Neuronal stem cell (in vitro differentiated cells): ENCODE results near the gene AJUBA.
"Not testable (repeated sequence)": the region's sequence is repeated elsewhere in the genome, so short reads cannot be mapped to it uniquely, and the experiment has no call there.

ENCODE experiments used
- DNase-seq: peaks from one replicate; pipeline ENCODE4 v3.0.0-alpha.2; 2013; ENCODE audit warnings: low spot score
- H2AFZ ChIP-seq: one replicate; pipeline ENCODE4 v1.6.1; 2013; ENCODE audit warnings: mild to moderate bottlenecking, low read length, inconsistent platforms
- H2AK5ac ChIP-seq: 2 replicates; pipeline ENCODE4 v1.6.1; 2013; ENCODE audit warnings: low read depth, mild to moderate bottlenecking, inconsistent platforms, low read length, moderate library complexity, mixed read lengths
- H2BK120ac ChIP-seq: 2 replicates; pipeline ENCODE4 v1.6.1; 2013; ENCODE audit warnings: low read depth, mild to moderate bottlenecking, inconsistent platforms, low read length, moderate library complexity, mixed read lengths
- H2BK12ac ChIP-seq: one replicate; pipeline ENCODE4 v1.6.1; 2013; ENCODE audit warnings: low read length, inconsistent platforms
- H2BK15ac ChIP-seq: 2 replicates; pipeline ENCODE4 v1.6.1; 2013; ENCODE audit warnings: mild to moderate bottlenecking, low read length, inconsistent platforms, mixed read lengths
- H2BK5ac ChIP-seq: one replicate; pipeline ENCODE4 v1.6.1; 2013; ENCODE audit warnings: inconsistent platforms, mild to moderate bottlenecking, low read length, moderate library complexity
- H3K14ac ChIP-seq: one replicate; pipeline ENCODE4 v1.6.1; 2013; ENCODE audit warnings: low read length, inconsistent platforms
- H3K18ac ChIP-seq: 2 replicates; pipeline ENCODE4 v1.6.1; 2013; ENCODE audit warnings: low read length, inconsistent platforms
- H3K23ac ChIP-seq: 2 replicates; pipeline ENCODE4 v1.6.1; 2013; ENCODE audit warnings: low read depth, mild to moderate bottlenecking, mixed read lengths, low read length, inconsistent platforms; ENCODE audit not compliant: poor library complexity
- H3K27ac ChIP-seq: replicated peaks from 3 replicates; pipeline ENCODE4 v1.5.1; 2013; ENCODE audit warnings: low read length, inconsistent platforms
- H3K27me3 ChIP-seq, 3 experiments: 2 replicates each; pipeline ENCODE4 v1.6.1; 2013; ENCODE audit warnings: low read length in 3 of 3, mild to moderate bottlenecking in 2 of 3, inconsistent platforms in 1 of 3, low read depth in 1 of 3, mixed read lengths in 1 of 3, moderate library complexity in 1 of 3; ENCODE audit not compliant: control insufficient read depth in 3 of 3, insufficient read depth in 3 of 3
- H3K36me3 ChIP-seq, 2 donors: replicated peaks in 1 of 2; 2 replicates each; pipeline ENCODE4 v1.6.1; 2013; ENCODE audit warnings: low read length in 2 of 2; ENCODE audit not compliant: control insufficient read depth in 2 of 2, insufficient read depth in 2 of 2
- H3K4ac ChIP-seq: 2 replicates; pipeline ENCODE4 v1.6.1; 2013; ENCODE audit warnings: inconsistent platforms, mild to moderate bottlenecking, low read length, moderate library complexity
- H3K4me1 ChIP-seq, 2 donors: 1 replicate in 1 of 2; 2 replicates in 1 of 2; pipeline ENCODE4 v1.6.1; 2013; ENCODE audit warnings: low read length in 2 of 2, low read depth in 1 of 2; ENCODE audit not compliant: control insufficient read depth in 2 of 2, insufficient read depth in 1 of 2
- H3K4me2 ChIP-seq: one replicate; pipeline ENCODE4 v1.6.1; 2013; ENCODE audit warnings: mild to moderate bottlenecking, low read length, inconsistent platforms; ENCODE audit not compliant: insufficient read depth, poor library complexity, severe bottlenecking
- H3K4me3 ChIP-seq, 2 donors: 2 replicates each; pipeline ENCODE4 v1.5.1; 2013; ENCODE audit warnings: low read length in 2 of 2, mild to moderate bottlenecking in 2 of 2, inconsistent platforms in 1 of 2, moderate library complexity in 1 of 2
- H3K79me1 ChIP-seq: one replicate; pipeline ENCODE4 v1.6.1; 2013; ENCODE audit warnings: low read depth, mild to moderate bottlenecking, inconsistent platforms, low read length, moderate library complexity
- H3K9ac ChIP-seq: one replicate; pipeline ENCODE4 v1.6.1; 2013; ENCODE audit warnings: mild to moderate bottlenecking, low read depth, low read length, inconsistent platforms; ENCODE audit not compliant: poor library complexity
- H3K9me3 ChIP-seq, 2 donors: replicated peaks in 1 of 2; 2 replicates each; pipeline versions ENCODE3 to v1.6.1; 2013; ENCODE audit warnings: low read length in 2 of 2, mild to moderate bottlenecking in 2 of 2, inconsistent platforms in 1 of 2, low read depth in 1 of 2, mixed read lengths in 1 of 2, moderate library complexity in 1 of 2; ENCODE audit not compliant: control insufficient read depth in 2 of 2, insufficient read depth in 1 of 2
- H4K8ac ChIP-seq: one replicate; pipeline ENCODE4 v1.6.1; 2013; ENCODE audit warnings: low read depth, mild to moderate bottlenecking, inconsistent platforms, low read length, moderate library complexity
- H4K91ac ChIP-seq: one replicate; pipeline ENCODE4 v1.6.1; 2013; ENCODE audit warnings: low read length, low read depth, mild to moderate bottlenecking, inconsistent platforms; ENCODE audit not compliant: poor library complexity
- WGBS, 2 donors: extraction: QIAGEN DNeasy Blood & Tissue Kit; methylation state at CpG; one replicate each; pipeline ENCODE4 v1.1.7; 2013; ENCODE audit warnings: missing lambda C conversion rate in 2 of 2, mixed read lengths in 1 of 2; ENCODE audit not compliant: insufficient read length in 2 of 2, insufficient replicate concordance in 1 of 2; ENCODE audit errors: extremely low coverage in 2 of 2; 5-methylcytosine and 5-hydroxymethylcytosine counted together

The AJUBA gene

GRCh38 chr14:22952418-22952817 is 29.9 kb downstream of the AJUBA start:
- Histone ChIP-seq H3K4me2 (no peak overlapping the region), H3K27me3 (no peaks in the 10 kb centered on the region), H2BK5ac (no peak overlapping the region), H2AFZ (no peak overlapping the region), H3K4ac (no peak overlapping the region), H3K9ac (no peak overlapping the region), H3K27ac (no peak overlapping the region), H2BK120ac (no peak overlapping the region), H3K4me3 (no peak overlapping the region), H3K14ac (no peak overlapping the region), H2AK5ac (no peak overlapping the region), H3K36me3 (peaks cover 13 to 67% of the 10 kb centered on the region in 2 donors), H3K9me3 (no peaks in the 10 kb centered on the region), H4K91ac (no peak overlapping the region), H3K79me1 (peaks cover 2% of the 10 kb centered on the region), H3K23ac (no peak overlapping the region), H3K4me1 (peaks cover 5 to 6% of the 10 kb centered on the region in 2 donors), H3K18ac (no peak overlapping the region), H2BK15ac (no peak overlapping the region), H2BK12ac (no peak overlapping the region), H4K8ac (no peak overlapping the region)
- no peak for DNase-seq
- WGBS, 2 donors = no CpG with 5 or more reads among the region's 1 CpG

- not testable (repeated sequence) for H2BK15ac ChIP-seq, H3K9me3 ChIP-seq, H4K91ac ChIP-seq, H3K79me1 ChIP-seq, H2AK5ac ChIP-seq, H3K9ac ChIP-seq, H3K4me2 ChIP-seq, H3K4me3 ChIP-seq, H3K4ac ChIP-seq, H2BK5ac ChIP-seq, H2BK120ac ChIP-seq, H3K27me3 ChIP-seq, H2AFZ ChIP-seq, H3K14ac ChIP-seq, H3K23ac ChIP-seq, H3K18ac ChIP-seq, DNase-seq, H3K4me1 ChIP-seq, H4K8ac ChIP-seq, H2BK12ac ChIP-seq, H3K27ac ChIP-seq
- H3K36me3 ChIP-seq = peaks cover 17 to 73% of the 10 kb centered on the region in 2 donors
- no CpG with 5 or more reads among the region's 8 CpGs for WGBS, 2 donors
Measured at GRCh38 chr14:22951795-22952194, 30.6 kb downstream of the AJUBA start.

- no peaks in the 10 kb centered on the region for H3K79me1 ChIP-seq
- no peak overlapping the region for H3K9ac ChIP-seq
- H2BK5ac ChIP-seq = no peak overlapping the region
- no peak overlapping the region for H2BK15ac ChIP-seq
- no peak overlapping the region for H2AFZ ChIP-seq
- peaks cover 22 to 79% of the 10 kb centered on the region in 2 donors for H3K36me3 ChIP-seq
- WGBS, 2 donors = no CpG with 5 or more reads among the region's 3 CpGs
- H4K8ac ChIP-seq = no peak overlapping the region
- no peak overlapping the region for H3K23ac ChIP-seq
- H3K18ac ChIP-seq = no peak overlapping the region
- DNase-seq = no peak
- no peaks in the 10 kb centered on the region for H3K4me1 ChIP-seq
- no peak overlapping the region for H3K4me3 ChIP-seq
- H3K4me2 ChIP-seq = no peak overlapping the region
- H2AK5ac ChIP-seq = no peak overlapping the region
- no peaks in the 10 kb centered on the region for H3K9me3 ChIP-seq
- H3K4ac ChIP-seq = no peak overlapping the region
- no peak overlapping the region for H3K14ac ChIP-seq
- no peaks in the 10 kb centered on the region for H3K27me3 ChIP-seq
- no peak overlapping the region for H2BK120ac ChIP-seq
- H3K27ac ChIP-seq = no peak overlapping the region
- no peak overlapping the region for H2BK12ac ChIP-seq
- no peak overlapping the region for H4K91ac ChIP-seq
Measured at GRCh38 chr14:22945642-22946041, 36.7 kb downstream of the AJUBA start.

GRCh38 chr14:22939684-22940083 is 42.7 kb downstream of the AJUBA start:
- H2BK120ac ChIP-seq = no peak overlapping the region
- H3K79me1 ChIP-seq = no peaks in the 10 kb centered on the region
- H2BK12ac ChIP-seq = no peak overlapping the region
- no peak overlapping the region for H2AK5ac ChIP-seq
- H3K36me3 ChIP-seq = peaks cover 3 to 57% of the 10 kb centered on the region in 2 donors
- no peaks in the 10 kb centered on the region for H3K9me3 ChIP-seq
- no peak overlapping the region for H3K4me3 ChIP-seq
- no peak overlapping the region for H2BK5ac ChIP-seq
- no peak overlapping the region for H3K23ac ChIP-seq
- no CpG with 5 or more reads among the region's 4 CpGs for WGBS, 2 donors
- no peak overlapping the region for H3K27ac ChIP-seq
- no peak overlapping the region for H3K14ac ChIP-seq
- H3K9ac ChIP-seq = no peak overlapping the region
- H2AFZ ChIP-seq = no peak overlapping the region
- no peaks in the 10 kb centered on the region for H3K27me3 ChIP-seq
- no peaks in the 10 kb centered on the region for H3K4me1 ChIP-seq
- H4K91ac ChIP-seq = no peak overlapping the region
- no peak overlapping the region for H3K4me2 ChIP-seq
- no peak overlapping the region for H4K8ac ChIP-seq
- H2BK15ac ChIP-seq = no peak overlapping the region
- no peak for DNase-seq
- H3K4ac ChIP-seq = no peak overlapping the region
- H3K18ac ChIP-seq = no peak overlapping the region
